ENCODE data around the gene ACHE.
"Not testable (repeated sequence)": the region's sequence is repeated elsewhere in the genome, so short reads cannot be mapped to it uniquely, and the experiment has no call there.

The ACHE gene

DNA sequence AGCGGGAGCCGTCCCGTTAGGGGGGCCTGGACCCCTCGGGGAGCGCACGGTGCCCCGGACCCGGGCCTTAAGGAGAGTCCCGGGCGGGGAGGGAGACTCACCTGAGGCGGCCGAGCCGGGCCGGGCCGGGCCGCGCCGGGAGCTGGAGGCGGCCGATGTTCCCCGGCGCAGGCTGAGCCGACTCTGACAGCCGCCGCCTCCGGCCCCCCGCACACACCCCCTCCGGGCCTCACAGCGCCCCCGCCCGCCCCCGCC is at the start of gene ACHE:
Gene ACHE, minus strand, starts transcription at position 188 of the 255 bp plus-strand sequence. CDS start 1,656 bp downstream, outside the sequence.
- DNase-seq: no peak

DNA sequence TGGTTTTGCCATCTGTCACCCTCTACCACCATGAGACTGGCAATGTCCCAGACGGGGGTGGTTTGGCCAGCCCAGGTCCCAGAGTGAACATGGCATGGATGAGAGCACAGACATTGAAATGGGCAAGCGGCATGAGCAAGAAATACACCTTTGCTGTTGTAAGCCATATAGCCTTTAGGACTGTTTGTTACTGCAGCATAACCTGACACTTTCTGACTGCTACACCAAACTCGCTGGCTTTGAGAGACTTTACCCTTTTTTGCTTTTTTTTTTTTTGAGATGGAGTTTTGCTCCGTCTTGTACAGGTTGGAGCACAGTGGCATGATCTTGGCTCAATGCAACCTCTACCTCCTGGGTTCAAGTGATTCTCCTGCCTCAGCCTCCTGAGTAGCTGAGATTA is 48.5 kb upstream of the ACHE start:
- no peak for DNase-seq

DNA sequence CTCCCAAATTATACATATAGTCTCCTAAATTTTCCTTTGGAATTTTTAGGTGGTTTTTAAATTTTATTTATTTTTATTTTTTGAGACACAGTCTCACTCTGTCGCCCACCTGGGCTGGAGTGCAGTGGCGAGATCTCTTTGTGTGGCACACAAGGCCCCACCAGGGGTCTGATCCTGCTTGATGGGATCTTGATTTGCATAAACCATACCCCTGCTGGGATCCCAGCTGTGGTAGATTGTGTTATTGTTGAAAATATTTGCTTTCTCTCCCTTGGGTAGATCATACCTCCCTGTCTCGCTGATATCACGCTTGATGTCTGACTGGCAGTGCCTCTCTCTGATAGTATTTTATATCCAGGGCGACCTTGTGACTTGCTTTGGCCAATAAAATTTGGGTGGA is 48.0 kb upstream of the ACHE start:
- no peak for DNase-seq

DNA sequence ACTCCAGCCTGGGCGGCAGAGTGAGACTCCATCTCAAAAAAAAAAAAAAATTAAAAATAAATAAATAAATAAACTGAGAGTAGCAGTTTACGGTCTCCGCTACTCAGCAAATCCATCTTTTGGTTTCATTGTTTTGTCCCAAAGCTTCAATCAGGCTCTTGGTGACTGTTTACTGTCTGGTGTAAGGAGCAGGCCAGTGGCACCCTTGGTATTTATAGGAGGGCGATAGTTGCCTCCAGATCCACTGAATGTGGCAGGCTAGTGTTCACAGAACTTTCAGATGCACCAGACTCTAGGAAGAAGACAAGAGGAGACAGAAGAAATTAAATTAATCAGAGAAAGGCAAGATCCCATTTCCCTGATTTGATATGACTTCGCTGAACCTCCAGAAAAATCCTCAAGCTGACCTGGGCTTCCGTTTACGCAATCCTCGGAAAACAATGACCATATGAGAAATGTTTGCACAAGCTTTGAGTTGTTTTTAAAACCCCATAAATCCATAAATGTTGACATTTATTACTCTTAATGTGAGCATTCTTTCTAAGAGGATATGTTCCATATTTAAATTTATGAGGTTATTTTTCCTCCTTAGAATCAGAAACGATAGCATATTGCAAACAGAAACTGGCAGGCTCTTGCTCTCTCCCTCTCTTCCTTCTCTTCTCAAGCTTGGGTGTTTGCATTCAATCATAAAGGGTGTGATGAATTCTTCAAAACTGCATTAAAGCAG is 46.5 kb upstream of the ACHE start:
- no peak for DNase-seq

DNA sequence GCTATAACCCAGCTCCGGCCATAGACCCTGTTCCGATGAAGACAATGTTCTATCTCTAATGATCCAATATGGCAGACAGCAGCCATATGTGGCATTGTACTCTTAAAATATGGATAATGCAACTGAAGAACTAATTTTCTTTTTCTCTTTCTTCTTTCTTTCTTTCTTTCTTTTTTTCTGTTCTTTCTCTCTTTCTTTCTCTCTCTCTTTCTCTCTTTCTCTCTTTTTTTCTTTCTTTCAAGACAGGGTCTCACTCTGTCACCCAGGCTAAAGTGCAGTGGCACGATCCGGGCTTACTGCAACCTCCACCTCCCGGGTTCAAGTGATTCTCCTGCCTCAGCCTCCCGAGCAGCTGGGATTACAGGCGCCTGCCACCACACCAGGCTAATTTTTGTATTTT is 40.5 kb upstream of the ACHE start:
- not testable (repeated sequence) for DNase-seq

DNA sequence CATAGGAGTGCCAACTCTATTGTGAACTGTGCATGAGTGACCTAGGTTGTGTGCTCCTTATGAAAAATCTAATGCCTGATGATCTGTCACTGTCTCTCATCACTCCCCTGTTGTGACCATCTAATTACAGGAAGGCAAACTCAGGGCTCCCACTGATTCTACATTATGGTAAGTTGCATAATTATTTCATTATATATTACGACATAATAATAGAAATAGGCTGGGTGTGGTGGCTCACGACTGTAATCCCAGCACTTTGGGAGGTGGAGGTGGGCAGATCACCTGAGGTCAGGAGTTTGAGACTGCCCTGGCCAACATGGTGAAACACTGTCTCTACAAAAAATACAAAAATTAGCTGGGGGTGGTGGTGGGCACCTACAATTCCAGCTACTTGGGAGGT is 39.7 kb upstream of the ACHE start:
- DNase-seq: not testable (repeated sequence)

DNA sequence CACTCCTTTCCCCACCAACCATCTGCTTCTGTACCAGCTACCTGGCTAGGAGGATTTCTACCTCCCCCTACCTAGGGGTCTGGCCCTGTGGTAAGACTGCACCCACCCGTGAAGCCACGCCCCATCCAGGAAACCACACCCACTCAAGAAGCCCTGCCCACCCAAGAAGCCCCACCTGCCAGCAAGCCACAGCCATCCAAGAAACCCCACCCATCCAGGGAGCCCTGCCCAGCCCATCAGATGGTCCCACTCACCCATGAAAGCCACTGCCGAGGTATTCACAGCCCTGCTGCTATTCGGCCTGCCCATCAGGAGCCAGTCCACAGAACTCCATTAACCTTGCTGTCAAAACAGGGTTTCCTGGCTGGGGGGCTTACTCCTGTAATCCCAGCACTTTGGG is 38.0 kb upstream of the ACHE start:
- DNase-seq: no peak

DNA sequence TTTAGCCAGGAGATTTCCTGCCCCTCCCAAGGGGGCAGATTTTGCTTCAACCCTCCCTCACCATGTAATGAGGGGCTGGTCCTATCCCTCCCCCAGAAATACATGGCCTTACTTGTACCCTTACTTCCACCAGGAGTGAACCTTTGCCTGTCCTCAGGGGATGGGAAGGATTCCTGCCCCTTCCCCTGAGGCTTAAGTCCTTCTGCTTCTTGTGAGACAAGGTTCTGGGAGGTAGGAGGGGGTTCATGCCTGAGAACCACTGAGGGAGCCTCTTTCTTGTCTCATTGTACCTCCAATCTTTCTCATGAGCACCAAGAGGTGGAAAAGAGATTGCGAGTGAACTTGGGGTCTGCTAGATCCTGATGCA is 34.1 kb upstream of the ACHE start:
- DNase-seq: no peak

DNA sequence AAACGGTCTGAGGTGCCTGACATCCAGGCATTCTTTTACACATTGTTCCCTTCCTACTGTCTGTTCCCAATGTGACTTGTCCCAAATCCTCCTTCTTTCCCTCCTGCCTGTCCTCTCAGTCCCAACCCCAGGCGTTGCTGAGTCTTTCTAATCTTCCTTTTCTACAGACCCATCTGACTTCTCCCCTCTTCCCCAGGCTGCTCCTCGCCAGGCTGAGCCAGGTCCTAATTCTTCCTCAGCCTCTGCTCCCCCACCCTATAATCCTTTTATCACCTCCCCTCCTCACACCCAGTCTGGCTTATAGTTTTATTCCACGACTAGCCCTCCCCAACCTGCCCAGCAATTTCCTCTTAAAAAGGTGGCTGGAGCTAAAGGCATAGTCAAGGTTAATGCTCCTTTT is 27.9 kb upstream of the ACHE start:
- DNase-seq: not testable (repeated sequence)

DNA sequence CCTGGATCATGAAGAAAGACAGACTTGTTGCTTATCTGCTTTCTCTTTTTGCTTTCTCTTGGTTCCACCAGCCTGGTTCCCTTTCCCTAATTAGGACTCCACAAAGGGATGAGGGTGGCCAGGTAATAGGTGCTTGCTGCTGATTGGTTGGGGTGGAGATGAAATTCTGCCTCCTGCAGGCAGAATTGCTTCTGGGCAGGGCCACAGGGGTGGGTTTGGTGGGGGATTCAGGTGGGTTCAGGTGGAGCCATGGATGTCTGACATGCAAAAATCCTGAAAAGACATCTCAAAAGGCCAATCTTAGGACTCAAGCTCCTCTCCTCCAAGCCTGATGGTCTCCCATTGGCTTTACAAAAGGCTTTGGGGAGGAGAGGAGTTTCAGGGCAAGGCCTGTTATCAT is 25.4 kb upstream of the ACHE start:
- no peak for DNase-seq

DNA sequence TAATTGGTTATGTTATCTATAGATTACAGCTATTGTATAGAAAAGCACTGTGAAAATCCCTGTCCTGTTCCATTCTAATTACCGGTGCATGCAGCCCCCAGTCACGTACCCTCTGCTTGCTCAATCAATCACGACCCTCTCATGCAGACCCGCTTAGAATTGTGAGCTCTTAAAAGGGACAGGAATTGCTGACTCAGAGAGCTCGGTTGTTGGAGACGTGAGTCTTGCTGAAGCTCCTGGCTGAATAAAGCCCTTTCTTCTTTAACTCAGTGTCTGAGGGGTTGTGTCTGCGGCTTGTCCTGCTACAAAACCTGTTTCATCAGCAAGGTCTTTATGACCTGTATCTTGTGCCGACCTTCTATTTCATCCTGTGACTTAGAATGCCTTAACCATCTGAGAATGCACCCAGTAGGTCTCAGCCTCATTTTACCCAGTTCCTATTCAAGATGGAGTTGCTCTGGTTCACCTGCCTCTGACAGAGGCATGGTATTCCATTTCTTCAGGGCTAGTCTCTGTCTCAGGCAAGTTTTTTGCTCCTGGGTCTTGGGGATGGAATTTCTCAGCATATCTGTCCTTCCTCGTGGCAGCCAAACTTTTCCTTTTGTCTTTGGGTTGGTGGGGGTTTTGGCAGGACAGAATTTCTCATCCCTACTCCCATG is 24.2 kb upstream of the ACHE start:
- DNase-seq: not testable (repeated sequence)

DNA sequence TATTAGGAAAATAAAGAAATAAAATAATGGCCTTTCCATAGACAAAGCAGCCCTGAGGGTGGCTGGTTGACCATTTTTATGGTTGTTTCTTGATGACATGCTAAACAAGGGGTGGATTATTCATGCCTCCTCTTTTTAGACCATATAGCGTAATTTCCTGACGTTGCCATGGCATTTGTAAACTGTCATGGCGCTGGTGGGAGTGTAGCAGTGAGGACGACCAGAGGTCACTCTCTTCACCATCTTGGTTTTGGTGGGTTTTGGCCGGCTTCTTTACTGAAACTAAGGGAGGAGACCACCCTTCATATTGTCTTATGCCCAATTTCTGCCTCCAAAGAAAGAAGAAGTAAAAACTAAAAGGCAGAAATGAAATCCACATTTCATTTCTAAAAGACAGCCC is 23.6 kb upstream of the ACHE start:
- DNase-seq: not testable (repeated sequence)

DNA sequence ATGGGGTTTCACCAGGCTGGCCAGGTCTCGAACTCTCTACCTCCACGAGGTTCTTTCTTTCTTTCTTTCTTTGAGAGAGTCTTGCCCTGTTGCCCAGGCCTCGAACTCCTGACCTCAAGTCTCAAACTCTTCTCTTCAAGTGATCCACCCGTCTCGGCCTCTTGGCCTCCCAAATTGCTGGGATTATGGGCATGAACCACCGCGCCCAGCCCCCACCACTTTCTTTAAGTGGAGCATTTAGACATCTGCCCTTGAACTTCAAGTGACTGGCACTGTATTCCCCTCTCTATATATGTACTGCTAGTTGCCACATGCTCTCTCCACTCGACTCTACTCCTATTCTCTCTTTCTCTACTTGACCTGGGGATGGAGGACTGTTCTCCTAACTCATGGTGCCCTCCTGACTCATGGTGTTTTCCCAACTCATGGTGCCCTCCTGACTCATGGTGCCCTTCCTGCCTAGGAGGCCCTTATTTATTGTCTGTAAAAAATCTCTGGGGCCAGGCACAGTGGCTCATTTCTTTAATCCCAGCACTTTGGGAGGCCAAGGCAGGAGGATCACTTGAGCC is 19.3 kb upstream of the ACHE start:
- DNase-seq: no peak

DNA sequence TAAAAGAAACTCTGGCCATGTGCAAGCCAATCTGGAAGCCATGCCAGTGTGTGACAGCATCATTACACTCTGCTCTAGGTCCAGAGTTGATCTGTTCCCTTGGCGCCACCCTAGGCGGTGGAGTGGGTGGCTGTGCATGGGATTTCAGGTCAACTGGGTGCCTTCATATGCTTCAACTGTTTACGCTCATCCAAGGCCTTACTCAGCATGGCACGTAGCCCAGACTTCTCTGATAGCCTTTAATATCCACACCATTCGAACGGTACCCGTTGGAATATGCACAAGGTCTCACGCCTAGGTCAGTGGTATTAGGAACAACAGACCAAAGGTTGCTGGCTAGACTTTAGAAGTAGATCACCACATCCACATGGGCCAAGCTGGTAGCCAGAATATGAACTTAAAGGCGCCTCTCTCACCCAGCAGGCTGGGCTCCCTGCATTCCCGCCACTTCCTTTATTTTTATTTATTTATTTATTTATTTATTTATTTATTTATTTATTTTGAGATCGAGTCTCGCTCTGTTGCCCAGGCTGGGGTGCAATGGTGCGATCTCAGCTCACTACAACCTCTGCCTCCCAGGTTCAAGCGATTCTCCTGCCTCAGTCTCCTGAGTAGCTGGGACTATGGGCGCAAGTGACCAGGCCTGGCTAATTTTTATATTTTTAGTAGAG is 18.7 kb upstream of the ACHE start:
- DNase-seq: no peak

DNA sequence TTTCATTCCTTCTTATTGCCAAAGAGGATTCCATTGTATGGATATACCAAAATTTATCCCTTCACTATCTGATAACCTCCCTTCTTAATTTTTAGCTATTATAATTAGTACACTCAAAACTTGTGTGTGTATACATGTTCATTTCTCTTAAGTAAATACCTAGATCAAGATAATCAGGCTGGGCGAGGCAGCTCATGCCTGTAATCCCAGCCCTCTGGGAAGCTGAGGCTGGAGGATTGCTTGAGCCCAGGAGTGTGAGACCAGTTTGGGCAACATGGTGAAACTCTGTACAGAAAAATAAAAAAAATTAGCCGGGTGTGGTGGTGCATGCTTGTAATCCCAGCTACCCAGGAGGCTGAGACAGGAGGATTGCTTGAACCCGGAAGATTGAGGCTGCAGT is 15.8 kb upstream of the ACHE start:
- DNase-seq: no peak

DNA sequence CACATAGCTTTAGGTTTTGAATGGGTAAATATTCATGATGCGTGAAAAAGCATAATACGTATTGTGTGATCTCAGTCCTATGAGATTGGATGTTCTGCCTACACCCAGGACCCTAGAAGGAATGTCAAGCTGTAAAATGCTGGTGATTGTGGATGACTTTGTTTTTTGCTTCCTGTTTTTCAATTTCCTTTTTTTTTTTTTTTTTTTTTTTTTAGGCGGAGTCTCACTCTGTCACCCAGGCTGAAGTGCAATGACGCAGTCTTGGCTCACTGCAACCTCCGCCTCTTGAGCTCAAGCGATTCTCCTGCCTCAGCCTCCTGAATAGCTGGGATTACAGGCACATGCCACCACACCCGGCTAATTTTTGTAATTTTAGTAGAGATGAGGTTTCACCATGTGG is 14.8 kb upstream of the ACHE start:
- DNase-seq: not testable (repeated sequence)

DNA sequence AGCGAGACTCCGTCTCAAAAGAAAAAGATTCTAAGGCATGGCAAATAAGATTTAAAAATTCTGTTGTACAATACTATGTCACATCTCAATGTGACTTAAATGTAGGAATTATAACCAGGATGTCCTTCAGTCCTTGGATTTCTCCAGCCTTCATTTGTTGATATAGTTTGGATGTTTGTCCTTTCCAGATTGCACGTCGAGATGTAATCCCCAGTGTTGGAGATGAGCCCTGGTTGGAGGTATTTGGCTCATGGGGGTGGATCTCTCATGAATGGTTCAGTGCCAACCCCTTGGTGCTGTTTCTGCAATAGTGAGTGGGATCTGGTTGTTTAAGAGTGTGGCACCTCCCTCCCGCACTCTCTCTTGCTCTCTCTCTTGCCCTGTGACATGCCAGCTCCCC is 12.8 kb upstream of the ACHE start:
- no peak for DNase-seq

DNA sequence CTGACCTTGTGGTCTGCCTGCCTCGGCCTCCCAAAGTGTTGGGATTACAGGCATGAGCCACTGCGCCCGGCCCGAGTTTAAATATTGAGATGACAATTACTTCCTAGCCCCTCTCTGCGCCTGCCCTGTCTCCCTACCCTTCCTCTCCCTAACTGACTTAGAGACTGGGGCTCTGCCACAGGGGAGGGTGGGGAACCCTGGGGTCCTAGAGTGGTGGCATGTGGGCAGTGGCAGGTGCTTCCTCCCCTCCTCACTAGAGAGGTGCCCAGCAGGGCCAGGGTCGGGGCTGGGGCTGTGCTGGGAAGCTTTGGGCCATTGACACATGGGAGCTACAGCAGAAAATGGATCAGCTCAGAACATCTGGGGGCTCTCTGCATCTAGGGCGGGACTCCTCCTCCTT is 7.0 kb upstream of the ACHE start:
- DNase-seq: no peak

DNA sequence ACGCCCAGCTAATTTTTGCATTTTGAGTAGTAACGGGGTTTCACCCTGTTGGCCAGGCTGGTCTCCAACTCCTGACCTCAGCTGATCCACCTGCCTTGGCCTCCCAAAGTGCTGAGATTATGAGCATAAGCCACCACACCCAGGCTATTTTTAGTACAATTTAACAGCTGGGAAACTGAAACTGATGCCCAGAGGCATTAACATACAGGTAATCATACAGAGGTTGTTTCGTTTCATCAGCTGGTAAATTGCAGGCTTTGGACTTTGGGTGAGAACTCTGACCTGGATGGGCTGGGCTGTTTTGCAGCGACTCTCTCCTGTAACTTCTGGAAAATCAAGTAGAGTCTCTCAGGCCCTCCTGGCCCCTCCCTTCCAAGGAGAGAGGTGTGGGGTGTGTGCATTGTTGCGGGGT is 6.2 kb upstream of the ACHE start:
- DNase-seq: no peak

DNA sequence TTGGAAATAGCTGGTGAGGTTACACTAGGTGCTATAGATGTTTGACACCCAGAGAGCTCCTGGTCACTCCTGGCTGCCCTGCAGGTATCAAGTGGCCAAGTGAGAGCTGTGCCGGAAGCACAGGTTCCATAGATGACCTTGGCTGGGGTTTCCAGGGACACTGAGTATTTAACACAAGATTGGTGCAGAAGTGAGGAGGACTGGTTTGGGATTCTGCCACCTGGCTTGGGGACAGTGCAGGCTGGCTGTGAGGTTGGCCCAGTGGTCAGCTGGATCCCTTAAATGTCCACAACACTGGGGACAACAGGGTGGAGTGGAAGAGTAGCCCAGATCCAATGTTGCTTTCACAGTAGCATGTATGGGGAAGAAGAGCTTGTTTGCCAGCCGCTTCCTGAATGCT is 5.3 kb upstream of the ACHE start:
- no peak for DNase-seq

DNA sequence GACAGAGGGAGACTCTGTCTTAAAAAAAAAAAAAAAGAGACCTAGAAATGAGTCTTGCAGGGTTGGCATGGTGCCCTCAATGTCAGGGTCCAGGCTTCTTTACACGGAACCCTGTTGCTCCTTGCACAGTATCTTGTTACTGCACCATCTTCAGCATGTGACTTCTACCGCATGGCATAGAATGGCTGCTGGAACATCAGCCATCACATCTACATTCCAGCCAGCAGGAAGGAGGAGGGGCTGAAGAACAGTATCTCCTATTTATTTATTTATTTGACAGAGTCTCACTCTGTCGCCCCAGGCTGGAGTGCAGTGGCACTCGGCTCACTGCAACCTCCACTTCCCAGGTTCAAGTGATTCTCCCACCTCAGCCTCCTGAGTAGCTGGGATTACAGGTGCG is 3.7 kb upstream of the ACHE start:
- DNase-seq: no peak

DNA sequence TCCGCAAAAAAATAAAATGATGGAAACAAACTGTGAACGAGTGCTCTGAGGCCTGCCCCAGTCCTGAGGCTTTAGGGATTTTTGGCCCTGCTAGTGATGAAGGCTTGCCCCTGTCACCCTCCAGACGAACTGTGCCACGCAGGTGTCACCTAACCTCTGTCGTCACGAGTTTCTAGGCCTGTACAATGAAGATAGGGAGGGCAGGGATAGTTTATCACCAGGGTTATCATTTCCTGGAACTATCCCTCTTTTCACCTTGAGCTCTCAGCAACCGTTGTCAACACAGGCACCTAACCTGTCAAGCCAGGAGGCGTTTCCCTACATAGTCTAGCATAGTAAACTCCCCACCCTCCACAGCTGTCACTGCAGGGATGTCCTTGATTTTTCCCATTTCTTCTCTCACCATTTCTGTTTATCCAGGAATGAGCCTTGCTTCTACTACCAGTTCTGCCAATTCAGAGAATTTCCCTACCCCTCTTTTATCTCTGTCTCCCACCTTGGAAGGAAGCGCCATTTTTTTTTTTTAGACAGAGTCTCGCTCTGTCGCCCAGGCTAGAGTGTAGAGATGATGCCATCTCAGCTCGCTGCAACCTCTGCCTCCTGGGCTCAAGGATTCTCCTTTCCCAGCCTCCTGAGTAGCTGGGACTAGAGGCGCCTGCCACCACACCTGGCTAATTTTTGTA is 2.2 kb upstream of the ACHE start:
- no peak for DNase-seq

DNA sequence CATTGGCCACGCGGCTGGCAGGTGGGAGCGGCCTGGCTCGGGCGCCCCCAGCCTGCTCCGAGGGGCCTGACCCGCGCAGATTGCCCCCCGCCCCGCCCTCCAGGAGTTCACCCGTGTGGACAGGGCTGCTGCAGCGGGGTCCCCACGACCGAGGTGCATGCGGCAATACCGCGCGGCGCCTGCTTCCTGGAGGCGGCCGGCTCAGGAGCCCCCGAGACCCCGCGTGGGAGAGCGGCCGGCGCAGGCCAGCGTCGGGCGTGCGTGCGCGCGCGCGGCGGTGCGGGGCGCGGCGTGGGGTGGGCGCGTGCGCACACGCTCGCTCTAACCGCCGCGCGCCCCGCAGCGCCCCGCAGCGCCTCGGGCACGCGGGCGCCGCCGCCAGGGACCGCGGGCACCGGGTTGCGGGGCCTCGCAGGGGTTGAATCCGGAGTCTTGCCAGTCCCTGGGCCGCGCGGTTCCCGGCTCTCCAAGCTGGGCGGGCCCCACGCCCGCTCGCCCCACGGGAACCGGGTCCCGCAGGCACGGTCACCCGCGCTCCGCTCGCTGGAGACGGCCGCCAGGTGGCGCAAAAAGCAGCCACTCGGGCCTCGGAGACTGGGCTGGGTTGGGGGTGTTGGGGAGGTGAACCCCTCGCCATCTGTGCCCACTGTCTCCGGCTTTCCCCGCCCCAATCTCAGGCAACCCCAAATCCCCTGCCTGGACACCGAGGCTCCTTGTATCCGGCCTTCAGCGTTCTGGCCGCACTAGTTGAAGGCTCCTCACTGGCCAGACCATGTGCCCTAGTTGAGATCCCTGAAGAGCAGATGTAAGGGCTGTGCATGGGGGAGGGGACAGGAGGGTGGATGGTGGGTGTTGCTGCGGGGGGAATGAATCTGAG is 1.3 kb upstream of the ACHE start:
- DNase-seq: peak; percentile 52
